Lower leg skin (tissue), 4 donors: ENCODE results near the gene ZNF644. TPM values are rescaled to one million over a fixed set of nuclear protein-coding genes. Genes with fewer than 3 reads are reported as not detected.

ENCODE experiments used
- DNase-seq, 2 donors: peaks; one replicate each; pipeline ENCODE4 v3.0.0-alpha.2; 2019; ENCODE audit warnings: low spot score in 2 of 2
- H3K4me3 ChIP-seq: fragments of 200-600 bp; sonication (generic); 2 replicates; pipeline ENCODE4 v1.5.1; 2017; ENCODE audit warnings: mild to moderate bottlenecking, low read depth; ENCODE audit not compliant: poor library complexity, severe bottlenecking
- CTCF ChIP-seq, 3 donors: fragments of 450-650 bp; IDR thresholded peaks; one replicate each; pipeline ENCODE4 v1.5.1; 2016; ENCODE audit warnings: antibody characterized with exemption in 3 of 3, mild to moderate bottlenecking in 3 of 3, moderate library complexity in 2 of 3
- POLR2A ChIP-seq, 2 donors: fragments of 450-650 bp; IDR thresholded peaks; one replicate each; pipeline ENCODE4 v1.6.1; 2016 to 2017; ENCODE audit warnings: antibody characterized with exemption in 2 of 2, mild to moderate bottlenecking in 1 of 2, moderate library complexity in 1 of 2
- WGBS, 2 donors: methylation state at CpG; one replicate each; pipeline ENCODE4 v1.1.5; 2018; 5-methylcytosine and 5-hydroxymethylcytosine counted together
- intact Hi-C: fragments of 100-400 bp; cut with DNase I; formaldehyde crosslinking; loops from one replicate; pipeline ENCODE4 v1.15.0; 2023; ENCODE audit warnings: low total_unique reads
- total RNA-seq, 4 donors: library from RNA; depleted of rRNA; stranded (reverse); fragments of >200 nt; gene quantifications; one replicate each; pipeline ENCODE4 v1.1.0, GENCODE V29; 2016

Gene ZNF644
- total RNA-seq, 4 donors from 2014 or later = 28.0 to 57.1 (median 39.4) TPM

GRCh38 chr1:90996742-90997413, 25.0 kb downstream of the ZNF644 start:
- TF ChIP-seq POLR2A (IDR thresholded peaks at IDR 0.05) (no peak), CTCF (IDR thresholded peaks at IDR 0.05) (no peak)
- 93 to 95% methylated on average over 2 of the region's 2 CpGs for WGBS, 2 donors
- intact Hi-C loops = no loop called here
- H3K4me3 ChIP-seq = no peak overlapping the region
- no peak for DNase-seq

GRCh38 chr1:90995311-90995894, 26.4 kb downstream of the ZNF644 start:
- no peak for DNase-seq
- intact Hi-C loops = no loop called here
- no peak overlapping the region for H3K4me3 ChIP-seq
- TF ChIP-seq POLR2A (IDR thresholded peaks at IDR 0.05) (no peak), CTCF (IDR thresholded peaks at IDR 0.05) (no peak)

GRCh38 chr1:90994461-90994860, 27.4 kb downstream of the ZNF644 start:
- intact Hi-C loops = no loop called here
- H3K4me3 ChIP-seq = no peak overlapping the region
- DNase-seq = no peak
- WGBS, 2 donors = 92 to 97% methylated on average over 1 of the region's 1 CpG
- TF ChIP-seq CTCF (IDR thresholded peaks at IDR 0.05) = no peak
- no peak for TF ChIP-seq POLR2A (IDR thresholded peaks at IDR 0.05)

GRCh38 chr1:90993245-90993644, 28.6 kb downstream of the ZNF644 start:
- WGBS, 2 donors = 58 to 62% methylated on average over 2 of the region's 2 CpGs
- TF ChIP-seq CTCF (IDR thresholded peaks at IDR 0.05) (no peak), POLR2A (IDR thresholded peaks at IDR 0.05) (no peak)
- H3K4me3 ChIP-seq = no peak overlapping the region
- DNase-seq = no peak
- intact Hi-C loops = loop anchor here (2.0 kb wide), 1 partner anchor 276 kb away; the partner anchor contains the start of gene BARHL2

GRCh38 chr1:90990779-90991178, 31.1 kb downstream of the ZNF644 start:
- WGBS, 2 donors = 91 to 94% methylated on average over 4 of the region's 4 CpGs
- no peak for TF ChIP-seq CTCF (IDR thresholded peaks at IDR 0.05)
- TF ChIP-seq POLR2A (IDR thresholded peaks at IDR 0.05) = no peak
- no peak overlapping the region for H3K4me3 ChIP-seq
- DNase-seq = no peak
- intact Hi-C loops = no loop called here

GRCh38 chr1:90989990-90990389, 31.8 kb downstream of the ZNF644 start:
- TF ChIP-seq POLR2A (IDR thresholded peaks at IDR 0.05) (no peak), CTCF (IDR thresholded peaks at IDR 0.05) (no peak)
- intact Hi-C loops = no loop called here
- DNase-seq = no peak
- H3K4me3 ChIP-seq = no peak overlapping the region
